Measurements from ENCODE around the gene TBC1D22A. TPM values are rescaled to one million over a fixed set of nuclear protein-coding genes. Genes with fewer than 3 reads are reported as not detected.
"Not testable (repeated sequence)": the region's sequence is repeated elsewhere in the genome, so short reads cannot be mapped to it uniquely, and the experiment has no call there.

Gene TBC1D22A
- total RNA-seq, 1 donor from 2014 or later = 6.8 TPM

DNA sequence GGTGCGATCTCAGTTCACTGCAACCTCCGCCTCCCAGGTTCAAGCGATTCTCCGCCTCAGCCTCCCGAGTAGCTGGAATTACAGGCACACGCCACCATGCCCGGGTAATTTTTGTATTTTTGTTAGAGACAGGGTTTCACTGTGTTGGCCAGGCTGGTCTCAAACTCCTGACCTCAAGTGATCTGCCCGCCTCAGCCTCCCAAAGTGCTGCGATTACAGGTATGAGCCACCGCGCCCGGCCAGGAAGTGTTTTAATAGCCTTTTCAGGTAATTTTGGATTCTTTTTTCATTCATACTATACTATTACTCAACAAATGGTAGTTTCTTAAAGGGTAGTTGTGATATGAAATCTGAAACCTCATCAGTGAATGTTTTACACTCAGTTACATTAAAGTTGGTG lies 216.2 kb downstream of the TBC1D22A start:
- H3K4me1 ChIP-seq (ENCODE audit: control insufficient read depth in 3 of 3, insufficient read depth in 3 of 3, low read length in 3 of 3); H3K9me3 ChIP-seq (ENCODE audit: control insufficient read depth in 3 of 3, low read length in 3 of 3); H3K9ac ChIP-seq (ENCODE audit: low read depth in 1 of 3, low read length in 3 of 3); H3K27me3 ChIP-seq (ENCODE audit: control insufficient read depth in 3 of 3, insufficient read depth in 3 of 3, low read length in 3 of 3); H3K27ac ChIP-seq (ENCODE audit: low read depth, low read length); H3K4me3 ChIP-seq (ENCODE audit: low read length in 3 of 3): not testable (repeated sequence)
- peaks cover 8 to 24% (median 18%) of the 10 kb centered on the region in 3 donors for H3K36me3 ChIP-seq (ENCODE audit: control insufficient read depth in 3 of 3, insufficient read depth in 3 of 3, low read length in 3 of 3)

DNA sequence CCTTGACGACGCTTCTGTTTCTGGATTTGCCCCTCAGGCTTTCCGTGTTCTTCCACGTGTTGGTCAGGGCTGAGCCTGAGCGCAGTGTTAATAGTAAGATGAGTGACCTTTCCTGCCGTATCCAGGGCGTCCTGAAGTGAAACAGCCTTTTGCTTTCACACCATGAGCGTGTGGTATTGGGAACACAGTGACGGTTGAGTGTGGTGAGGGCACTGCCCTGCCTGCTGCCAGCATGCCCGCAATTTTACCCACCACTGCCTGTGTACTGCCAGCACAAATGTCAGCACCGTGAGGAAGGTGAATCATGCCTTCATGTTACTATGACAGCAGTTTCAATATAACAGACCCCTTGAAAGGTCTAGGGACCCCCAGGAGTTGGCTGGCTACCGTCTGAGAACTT lies 217.1 kb downstream of the TBC1D22A start:
- Histone ChIP-seq H3K4me3 (ENCODE audit: low read length in 3 of 3) (no peak overlapping the region), H3K4me1 (ENCODE audit: control insufficient read depth in 3 of 3, insufficient read depth in 3 of 3, low read length in 3 of 3) (no peaks in the 10 kb centered on the region), H3K9me3 (ENCODE audit: control insufficient read depth in 3 of 3, low read length in 3 of 3) (no peaks in the 10 kb centered on the region), H3K27me3 (ENCODE audit: control insufficient read depth in 3 of 3, insufficient read depth in 3 of 3, low read length in 3 of 3) (no peaks in the 10 kb centered on the region), H3K36me3 (ENCODE audit: control insufficient read depth in 3 of 3, insufficient read depth in 3 of 3, low read length in 3 of 3) (peaks cover 5 to 18% (median 14%) of the 10 kb centered on the region in 3 donors), H3K9ac (ENCODE audit: low read depth in 1 of 3, low read length in 3 of 3) (no peak overlapping the region), H3K27ac (ENCODE audit: low read depth, low read length) (no peak overlapping the region)

DNA sequence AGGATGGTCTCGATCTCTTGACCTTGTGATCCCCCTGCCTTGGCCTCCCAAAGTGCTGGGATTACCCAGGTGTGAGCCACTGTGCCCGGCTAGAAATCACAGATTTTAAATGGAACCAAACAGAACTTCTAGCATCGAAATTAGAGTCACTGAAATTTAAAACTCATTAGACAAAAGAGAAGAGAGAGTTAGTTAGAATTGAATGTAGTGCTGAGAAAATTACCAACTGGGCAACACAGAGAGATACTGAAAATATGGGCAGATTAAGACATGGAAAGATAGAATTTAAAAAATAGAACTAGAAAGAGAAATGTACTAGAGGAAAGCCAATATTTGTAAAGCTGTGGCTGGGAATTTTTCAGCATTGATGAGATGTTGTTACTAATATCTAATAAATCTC lies 217.9 kb downstream of the TBC1D22A start:
- no peak overlapping the region for H3K4me3 ChIP-seq (ENCODE audit: low read length in 3 of 3)
- H3K9ac ChIP-seq (ENCODE audit: low read depth in 1 of 3, low read length in 3 of 3) = no peak overlapping the region
- H3K27me3 ChIP-seq (ENCODE audit: control insufficient read depth in 3 of 3, insufficient read depth in 3 of 3, low read length in 3 of 3) = no peaks in the 10 kb centered on the region
- no peaks in the 10 kb centered on the region for H3K9me3 ChIP-seq (ENCODE audit: control insufficient read depth in 3 of 3, low read length in 3 of 3)
- H3K4me1 ChIP-seq (ENCODE audit: control insufficient read depth in 3 of 3, insufficient read depth in 3 of 3, low read length in 3 of 3) = no peaks in the 10 kb centered on the region
- H3K27ac ChIP-seq (ENCODE audit: low read depth, low read length) = no peak overlapping the region
- H3K36me3 ChIP-seq (ENCODE audit: control insufficient read depth in 3 of 3, insufficient read depth in 3 of 3, low read length in 3 of 3) = peaks cover 3 to 17% (median 8%) of the 10 kb centered on the region in 3 donors

DNA sequence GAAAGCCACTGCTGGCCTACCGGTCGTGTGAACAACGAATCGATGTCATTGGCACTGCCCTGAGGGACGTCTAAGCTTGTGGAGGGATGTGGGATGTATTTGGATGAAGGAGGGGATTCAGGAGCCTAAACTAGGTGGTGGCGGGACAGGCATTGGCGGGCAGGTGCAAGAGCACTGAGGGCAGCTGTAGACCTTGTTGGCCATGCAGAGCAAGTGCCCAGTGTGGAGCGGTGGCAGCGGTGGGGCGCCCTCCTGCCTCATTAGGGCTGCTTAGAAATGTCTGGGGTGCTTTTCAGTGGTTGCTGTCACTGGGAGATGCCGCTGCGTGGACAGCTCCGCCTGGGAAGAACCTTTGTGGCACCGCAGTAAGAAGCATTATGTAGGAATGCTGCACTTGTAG lies 220.2 kb downstream of the TBC1D22A start:
- no peaks in the 10 kb centered on the region for H3K9me3 ChIP-seq (ENCODE audit: control insufficient read depth in 3 of 3, low read length in 3 of 3)
- H3K4me3 ChIP-seq (ENCODE audit: low read length in 3 of 3) = no peak overlapping the region
- H3K9ac ChIP-seq (ENCODE audit: low read depth in 1 of 3, low read length in 3 of 3) = no peak overlapping the region

DNA sequence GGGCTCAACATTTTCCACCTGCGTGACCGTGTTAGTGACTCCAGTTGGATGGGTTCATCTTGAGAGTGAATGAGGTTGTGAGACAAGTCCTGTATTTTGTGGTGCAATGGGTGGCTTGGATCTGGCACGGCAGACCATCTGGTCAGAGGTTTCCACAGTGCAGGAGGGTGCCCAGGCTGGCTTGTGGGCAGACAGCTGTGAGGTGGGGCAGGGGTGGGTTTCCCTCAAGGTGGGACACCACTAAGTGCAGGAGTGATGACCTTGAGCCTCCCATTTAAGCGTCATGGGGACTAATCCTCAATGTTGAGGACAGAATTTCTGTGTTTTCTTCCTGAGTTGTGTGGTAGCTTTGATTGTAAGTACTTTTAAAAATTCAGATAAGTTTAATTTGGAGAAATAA lies 220.6 kb downstream of the TBC1D22A start:
- Histone ChIP-seq H3K27ac (ENCODE audit: low read depth, low read length) (no peak overlapping the region), H3K9me3 (ENCODE audit: control insufficient read depth in 3 of 3, low read length in 3 of 3) (no peaks in the 10 kb centered on the region), H3K4me1 (ENCODE audit: control insufficient read depth in 3 of 3, insufficient read depth in 3 of 3, low read length in 3 of 3) (no peaks in the 10 kb centered on the region), H3K4me3 (ENCODE audit: low read length in 3 of 3) (no peak overlapping the region), H3K36me3 (ENCODE audit: control insufficient read depth in 3 of 3, insufficient read depth in 3 of 3, low read length in 3 of 3) (peaks cover 0 to 4% (median 3%) of the 10 kb centered on the region in 3 donors), H3K9ac (ENCODE audit: low read depth in 1 of 3, low read length in 3 of 3) (no peak overlapping the region), H3K27me3 (ENCODE audit: control insufficient read depth in 3 of 3, insufficient read depth in 3 of 3, low read length in 3 of 3) (no peaks in the 10 kb centered on the region)

More for the DNA sequence above, 220.2 kb downstream of the TBC1D22A start:
- Histone ChIP-seq H3K36me3 (ENCODE audit: control insufficient read depth in 3 of 3, insufficient read depth in 3 of 3, low read length in 3 of 3) (peaks cover 2 to 4% (median 3%) of the 10 kb centered on the region in 3 donors), H3K4me1 (ENCODE audit: control insufficient read depth in 3 of 3, insufficient read depth in 3 of 3, low read length in 3 of 3) (no peaks in the 10 kb centered on the region), H3K27ac (ENCODE audit: low read depth, low read length) (no peak overlapping the region), H3K27me3 (ENCODE audit: control insufficient read depth in 3 of 3, insufficient read depth in 3 of 3, low read length in 3 of 3) (no peaks in the 10 kb centered on the region)

DNA sequence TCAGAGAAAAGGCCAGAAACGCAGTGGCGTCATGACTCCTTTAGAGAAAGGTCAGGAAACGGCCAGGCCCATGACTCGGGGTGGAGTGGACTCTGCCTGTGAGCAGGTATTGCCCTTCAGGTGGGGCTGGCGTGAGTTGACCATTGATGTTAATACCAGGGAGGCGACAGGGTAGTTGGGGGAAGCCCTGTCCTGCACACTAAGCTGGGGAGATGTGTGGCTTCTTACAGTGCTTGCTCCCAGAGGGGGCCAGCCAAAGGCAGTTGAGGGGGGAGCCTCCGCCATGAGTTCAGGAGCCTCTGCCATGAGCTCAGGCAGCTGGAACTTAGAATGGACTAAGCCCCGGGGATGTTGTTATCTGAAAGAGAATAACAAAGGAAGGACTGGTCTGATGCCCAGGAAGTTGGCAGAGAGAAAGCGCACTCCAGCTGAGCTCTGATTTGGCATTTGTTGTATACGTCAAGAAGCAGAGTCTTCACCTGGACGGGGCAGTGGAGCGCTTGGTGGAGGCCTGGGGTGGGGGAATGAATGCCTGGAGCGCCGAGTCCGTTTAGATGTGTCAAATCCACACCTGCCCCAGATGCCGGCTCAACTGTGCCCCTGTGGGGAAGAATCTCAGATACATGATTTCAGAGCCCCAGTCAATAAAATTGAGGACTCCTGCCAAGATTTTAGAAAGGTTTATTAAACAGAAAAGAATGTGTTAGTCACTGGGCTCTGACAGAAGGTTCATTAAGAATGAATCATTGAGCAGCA lies 222.5 kb downstream of the TBC1D22A start:
- H3K27ac ChIP-seq (ENCODE audit: low read depth, low read length) = no peak overlapping the region
- H3K4me1 ChIP-seq (ENCODE audit: control insufficient read depth in 3 of 3, insufficient read depth in 3 of 3, low read length in 3 of 3) = no peaks in the 10 kb centered on the region
- no peak overlapping the region for H3K9ac ChIP-seq (ENCODE audit: low read depth in 1 of 3, low read length in 3 of 3)
- H3K9me3 ChIP-seq (ENCODE audit: control insufficient read depth in 3 of 3, low read length in 3 of 3) = no peaks in the 10 kb centered on the region
- H3K27me3 ChIP-seq (ENCODE audit: control insufficient read depth in 3 of 3, insufficient read depth in 3 of 3, low read length in 3 of 3) = no peaks in the 10 kb centered on the region
- H3K36me3 ChIP-seq (ENCODE audit: control insufficient read depth in 3 of 3, insufficient read depth in 3 of 3, low read length in 3 of 3) = no peaks in the 10 kb centered on the region
- no peak overlapping the region for H3K4me3 ChIP-seq (ENCODE audit: low read length in 3 of 3)

DNA sequence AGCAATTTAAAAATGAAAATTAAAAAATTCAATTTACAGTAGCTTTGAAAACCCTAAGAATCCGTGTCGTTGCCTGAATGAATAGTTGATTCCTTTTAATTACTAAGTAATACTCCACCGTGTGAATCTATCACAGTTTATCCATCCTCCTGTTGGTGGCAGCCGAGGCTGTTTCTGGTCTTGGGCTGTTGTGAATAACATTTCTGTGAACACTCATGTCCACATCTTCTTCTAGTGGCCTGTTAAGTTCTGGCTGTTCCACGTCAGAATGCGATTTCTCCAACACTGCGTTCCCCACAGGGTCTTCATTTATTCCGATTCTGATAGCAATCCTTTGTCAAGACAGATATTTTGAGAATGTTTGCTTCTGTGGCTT lies 223.0 kb downstream of the TBC1D22A start:
- H3K27me3 ChIP-seq (ENCODE audit: control insufficient read depth in 3 of 3, insufficient read depth in 3 of 3, low read length in 3 of 3) = no peaks in the 10 kb centered on the region
- H3K36me3 ChIP-seq (ENCODE audit: control insufficient read depth in 3 of 3, insufficient read depth in 3 of 3, low read length in 3 of 3) = no peaks in the 10 kb centered on the region
- no peak overlapping the region for H3K9ac ChIP-seq (ENCODE audit: low read depth in 1 of 3, low read length in 3 of 3)
- no peak overlapping the region for H3K27ac ChIP-seq (ENCODE audit: low read depth, low read length)
- H3K4me1 ChIP-seq (ENCODE audit: control insufficient read depth in 3 of 3, insufficient read depth in 3 of 3, low read length in 3 of 3) = no peaks in the 10 kb centered on the region
- no peak overlapping the region for H3K4me3 ChIP-seq (ENCODE audit: low read length in 3 of 3)
- H3K9me3 ChIP-seq (ENCODE audit: control insufficient read depth in 3 of 3, low read length in 3 of 3) = no peaks in the 10 kb centered on the region

DNA sequence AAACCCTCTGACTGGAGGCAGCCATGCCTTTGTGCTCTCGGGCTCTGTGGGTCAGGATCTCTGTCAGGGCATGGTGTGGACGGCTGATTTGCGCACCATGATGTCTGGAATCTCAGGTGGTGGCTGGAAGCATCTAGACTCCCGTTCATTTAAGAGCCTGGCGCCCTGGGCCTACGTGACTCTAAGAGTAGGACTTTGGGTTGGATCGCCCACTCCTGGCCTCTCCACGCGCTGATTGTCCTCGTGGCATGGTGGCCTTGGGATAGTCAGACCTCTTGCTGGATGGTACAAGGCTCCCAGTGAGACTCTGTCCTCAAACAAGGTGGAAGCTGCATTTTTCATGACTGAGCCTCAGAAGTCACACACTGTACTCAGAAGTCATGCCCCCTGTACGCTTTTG lies 224.3 kb downstream of the TBC1D22A start:
- H3K9me3 ChIP-seq (ENCODE audit: control insufficient read depth in 3 of 3, low read length in 3 of 3) = no peaks in the 10 kb centered on the region
- H3K4me1 ChIP-seq (ENCODE audit: control insufficient read depth in 3 of 3, insufficient read depth in 3 of 3, low read length in 3 of 3) = no peaks in the 10 kb centered on the region
- peaks cover 0 to 10% (median 5%) of the 10 kb centered on the region in 3 donors for H3K36me3 ChIP-seq (ENCODE audit: control insufficient read depth in 3 of 3, insufficient read depth in 3 of 3, low read length in 3 of 3)
- no peaks in the 10 kb centered on the region for H3K27me3 ChIP-seq (ENCODE audit: control insufficient read depth in 3 of 3, insufficient read depth in 3 of 3, low read length in 3 of 3)
- H3K9ac ChIP-seq (ENCODE audit: low read depth in 1 of 3, low read length in 3 of 3) = no peak overlapping the region
- no peak overlapping the region for H3K27ac ChIP-seq (ENCODE audit: low read depth, low read length)
- H3K4me3 ChIP-seq (ENCODE audit: low read length in 3 of 3) = no peak overlapping the region

DNA sequence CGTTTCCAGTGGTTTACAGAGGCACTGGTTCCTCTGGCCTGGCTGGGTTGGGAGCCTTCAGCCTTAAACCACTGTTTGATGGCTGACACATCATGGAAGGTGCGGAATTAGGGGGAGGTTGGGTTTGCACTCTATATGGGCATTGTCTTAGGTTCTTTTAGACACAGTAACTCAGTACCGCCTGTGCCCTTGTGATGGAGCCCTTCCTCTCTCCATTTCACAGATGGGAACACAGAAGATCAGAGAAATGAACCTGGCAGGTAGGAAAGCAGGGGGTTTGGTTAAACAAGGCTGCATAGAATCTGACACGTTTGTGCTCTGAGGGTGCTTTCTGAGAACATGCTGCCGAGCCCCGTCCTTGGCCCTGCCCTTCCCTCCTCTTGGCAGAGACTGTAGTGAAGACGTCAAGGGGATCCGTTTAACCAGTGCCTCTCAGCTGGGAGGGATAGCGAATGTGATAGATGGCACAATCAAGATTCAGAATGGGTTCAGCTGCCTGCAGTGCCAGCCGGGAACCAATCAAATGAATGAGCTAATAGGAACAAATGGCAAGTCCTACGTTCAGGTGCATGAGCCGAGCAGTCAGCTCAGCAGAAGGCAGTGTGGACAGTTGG lies 228.6 kb downstream of the TBC1D22A start:
- Histone ChIP-seq H3K27ac (ENCODE audit: low read depth, low read length) (no peak overlapping the region), H3K4me3 (ENCODE audit: low read length in 3 of 3) (no peak overlapping the region), H3K4me1 (ENCODE audit: control insufficient read depth in 3 of 3, insufficient read depth in 3 of 3, low read length in 3 of 3) (no peaks in the 10 kb centered on the region), H3K36me3 (ENCODE audit: control insufficient read depth in 3 of 3, insufficient read depth in 3 of 3, low read length in 3 of 3) (peaks cover 0 to 11% (median 9%) of the 10 kb centered on the region in 3 donors), H3K27me3 (ENCODE audit: control insufficient read depth in 3 of 3, insufficient read depth in 3 of 3, low read length in 3 of 3) (no peaks in the 10 kb centered on the region), H3K9me3 (ENCODE audit: control insufficient read depth in 3 of 3, low read length in 3 of 3) (no peaks in the 10 kb centered on the region), H3K9ac (ENCODE audit: low read depth in 1 of 3, low read length in 3 of 3) (no peak overlapping the region)

DNA sequence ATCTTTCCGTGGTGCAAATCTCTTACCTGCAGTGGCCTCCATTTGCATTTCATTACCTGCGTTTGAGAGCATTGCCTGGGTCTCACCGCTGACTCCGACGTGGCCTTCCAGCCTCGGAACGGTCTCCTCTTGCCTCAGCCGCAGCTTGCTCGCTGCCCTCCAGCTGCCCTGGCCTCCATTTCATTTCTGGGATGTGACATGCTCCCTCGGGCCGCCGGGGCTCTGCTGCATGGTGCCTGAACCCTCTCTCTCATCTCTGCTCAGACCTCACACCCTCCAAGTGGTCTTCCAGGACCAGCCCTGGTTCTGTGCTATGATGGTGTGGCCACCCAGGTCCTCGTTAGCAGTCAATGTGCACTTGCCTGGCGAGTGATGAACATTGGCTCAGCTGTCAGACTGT lies 229.2 kb downstream of the TBC1D22A start:
- Histone ChIP-seq H3K9me3 (ENCODE audit: control insufficient read depth in 3 of 3, low read length in 3 of 3) (no peaks in the 10 kb centered on the region), H3K9ac (ENCODE audit: low read depth in 1 of 3, low read length in 3 of 3) (no peak overlapping the region), H3K4me3 (ENCODE audit: low read length in 3 of 3) (no peak overlapping the region), H3K27me3 (ENCODE audit: control insufficient read depth in 3 of 3, insufficient read depth in 3 of 3, low read length in 3 of 3) (no peaks in the 10 kb centered on the region), H3K27ac (ENCODE audit: low read depth, low read length) (no peak overlapping the region), H3K36me3 (ENCODE audit: control insufficient read depth in 3 of 3, insufficient read depth in 3 of 3, low read length in 3 of 3) (peaks cover 0 to 11% (median 9%) of the 10 kb centered on the region in 3 donors), H3K4me1 (ENCODE audit: control insufficient read depth in 3 of 3, insufficient read depth in 3 of 3, low read length in 3 of 3) (no peaks in the 10 kb centered on the region)
